Caki2 (cell line): ENCODE data around the gene IPO4. TPM values are rescaled to one million over a fixed set of nuclear protein-coding genes. Genes with fewer than 3 reads are reported as not detected.

Source experiments
- DNase-seq: peaks from one replicate; pipeline ENCODE4 v3.0.0-alpha.2; 2015; ENCODE audit warnings: low read depth
- in situ Hi-C: cut with HindIII; loops from 2 replicates; pipeline ENCODE4 v1.10.0; 2016; ENCODE audit warnings: low sequenced_read_pairs, low pct_unique_long_range_greater_than_20kb, mixed read lengths
- total RNA-seq: library from RNA; depleted of rRNA; stranded (reverse); fragments of >200 nt; shearing (Covaris generic); gene quantifications from 2 replicates; pipeline ENCODE4 v1.2.3, GENCODE V29; 2014; ENCODE audit warnings: low replicate concordance

Gene IPO4
- total RNA-seq, 1 experiment from 2014 or later, result 32.7 TPM

- in situ Hi-C loops, result no loop called here
Measured at GRCh38 chr14:24144451-24144850, 44.2 kb downstream of the IPO4 start.

GRCh38 chr14:24143511-24143910 lies 45.1 kb downstream of the IPO4 start:
- in situ Hi-C loops, result no loop called here
- DNase-seq, result no peak

More at GRCh38 chr14:24144451-24144850, 44.2 kb downstream of the IPO4 start:
- DNase-seq, result no peak

GRCh38 chr14:24141097-24141880 lies 47.3 kb downstream of the IPO4 start, which contains the start of gene EMC9:
Gene EMC9, minus strand, starts transcription at chr14:24141591. Its CDS starts 287 bp downstream, at chr14:24141304.
- DNase-seq, result peak; percentile 97
- in situ Hi-C loops, result no loop called here

- no peak for DNase-seq
- in situ Hi-C loops, result no loop called here
Measured at GRCh38 chr14:24139272-24139934, 49.2 kb downstream of the IPO4 start.

GRCh38 chr14:24138396-24139271 lies 50.0 kb downstream of the IPO4 start:
- no peak for DNase-seq
- in situ Hi-C loops, result no loop called here

GRCh38 chr14:24137529-24138395 lies 50.9 kb downstream of the IPO4 start:
- in situ Hi-C loops, result no loop called here
- DNase-seq, result no peak

- in situ Hi-C loops, result no loop called here
- DNase-seq, result no peak
Measured at GRCh38 chr14:24136684-24137528, 51.7 kb downstream of the IPO4 start.

GRCh38 chr14:24135834-24136683 lies 52.6 kb downstream of the IPO4 start, which contains the start of gene PSME1:
Gene PSME1, plus strand, starts transcription at chr14:24136194. Its CDS starts 69 bp downstream, at chr14:24136263.
- DNase-seq, result peak; percentile 80
- in situ Hi-C loops, result no loop called here

GRCh38 chr14:24135584-24135833 lies 53.1 kb downstream of the IPO4 start:
- no peak for DNase-seq
- in situ Hi-C loops, result no loop called here

- DNase-seq, result no peak
- in situ Hi-C loops, result no loop called here
Measured at GRCh38 chr14:24133735-24134134, 54.9 kb downstream of the IPO4 start.

GRCh38 chr14:24132976-24133375 lies 55.6 kb downstream of the IPO4 start:
- in situ Hi-C loops, result no loop called here
- no peak for DNase-seq

GRCh38 chr14:24132061-24132685 lies 56.4 kb downstream of the IPO4 start:
- in situ Hi-C loops, result no loop called here
- DNase-seq, result no peak

- in situ Hi-C loops, result no loop called here
Measured at GRCh38 chr14:24131549-24131966, 57.1 kb downstream of the IPO4 start.

GRCh38 chr14:24130717-24131548 lies 57.7 kb downstream of the IPO4 start:
- in situ Hi-C loops, result no loop called here

More at GRCh38 chr14:24131549-24131966, 57.1 kb downstream of the IPO4 start:
- DNase-seq, result no peak

GRCh38 chr14:24130380-24130716 lies 58.3 kb downstream of the IPO4 start, which contains the start of gene FITM1:
Gene FITM1, plus strand, starts transcription at chr14:24130659. Its CDS starts 905 bp downstream, at chr14:24131564.
- in situ Hi-C loops, result no loop called here
- no peak for DNase-seq

More at GRCh38 chr14:24130717-24131548, 57.7 kb downstream of the IPO4 start:
- DNase-seq, result no peak
